C4-2B (cell line): ENCODE results near the gene RBBP5.

Experiments used
- CTCF ChIP-seq: fragments of 450-650 bp; conservative IDR thresholded peaks from 2 replicates; pipeline ENCODE4 v1.5.1; 2017; ENCODE audit warnings: mild to moderate bottlenecking
- ZFX ChIP-seq: fragments of 450-650 bp; IDR thresholded peaks from 2 replicates; pipeline ENCODE4 v1.6.1; 2017

GRCh38 chr1:205037539-205037938, 84.2 kb downstream of the RBBP5 start:
- TF ChIP-seq CTCF, result no peak
- TF ChIP-seq ZFX, result no peak
